Subcutaneous adipose tissue (tissue), 4 donors: ENCODE data around the gene ZNHIT6. TPM values are rescaled to one million over a fixed set of nuclear protein-coding genes. Genes with fewer than 3 reads are reported as not detected.

ENCODE experiments used
- total RNA-seq, 4 donors: library from RNA; depleted of rRNA; stranded (reverse); fragments of >200 nt; gene quantifications; one replicate each; pipeline ENCODE4 v1.1.0, GENCODE V29; 2016
- TF ChIP-seq, protein P1 (sequence below): fragments of 450-650 bp; IDR thresholded peaks from one replicate; pipeline ENCODE4 v1.5.1; 2016; ENCODE audit warnings: low read depth, mild to moderate bottlenecking, control low read depth, antibody characterized with exemption, moderate library complexity

The ZNHIT6 gene
- total RNA-seq, 4 donors from 2014 or later: 10.4 to 20.4 (median 10.9) TPM

DNA sequence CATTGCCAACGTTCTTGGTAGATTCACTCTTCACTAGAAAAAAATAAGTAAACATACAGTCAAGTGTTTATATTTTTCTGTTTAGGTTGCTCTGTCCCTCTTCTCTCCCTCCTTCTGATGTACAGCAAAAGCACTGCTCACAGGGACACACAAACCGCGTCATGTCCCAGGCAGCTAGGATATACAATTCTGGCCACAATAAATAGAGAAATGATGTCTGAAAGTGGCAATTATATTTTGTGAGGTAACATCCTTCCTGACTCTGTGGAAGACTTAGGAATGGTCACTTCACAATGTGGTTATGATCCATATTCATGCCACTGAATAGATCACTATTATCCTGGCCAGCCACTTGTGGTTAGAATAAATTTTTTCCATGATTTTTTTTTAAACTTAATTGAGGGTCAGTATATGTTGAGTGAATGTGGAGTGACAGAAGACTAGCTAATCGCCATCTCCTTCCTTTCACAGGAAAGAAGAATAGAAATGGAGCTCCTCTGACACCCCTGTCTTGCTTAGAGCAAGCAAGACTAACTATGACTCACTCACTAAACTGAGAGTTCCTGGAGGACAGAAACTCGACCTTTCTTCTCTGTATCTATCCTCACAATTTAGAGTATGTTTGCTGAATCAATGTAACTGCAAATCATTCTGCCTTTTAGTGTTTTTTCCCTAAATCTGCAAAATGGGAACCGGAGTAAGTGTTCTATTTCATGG, 54.0 kb downstream of the ZNHIT6 start:
- TF ChIP-seq, protein P1, sequence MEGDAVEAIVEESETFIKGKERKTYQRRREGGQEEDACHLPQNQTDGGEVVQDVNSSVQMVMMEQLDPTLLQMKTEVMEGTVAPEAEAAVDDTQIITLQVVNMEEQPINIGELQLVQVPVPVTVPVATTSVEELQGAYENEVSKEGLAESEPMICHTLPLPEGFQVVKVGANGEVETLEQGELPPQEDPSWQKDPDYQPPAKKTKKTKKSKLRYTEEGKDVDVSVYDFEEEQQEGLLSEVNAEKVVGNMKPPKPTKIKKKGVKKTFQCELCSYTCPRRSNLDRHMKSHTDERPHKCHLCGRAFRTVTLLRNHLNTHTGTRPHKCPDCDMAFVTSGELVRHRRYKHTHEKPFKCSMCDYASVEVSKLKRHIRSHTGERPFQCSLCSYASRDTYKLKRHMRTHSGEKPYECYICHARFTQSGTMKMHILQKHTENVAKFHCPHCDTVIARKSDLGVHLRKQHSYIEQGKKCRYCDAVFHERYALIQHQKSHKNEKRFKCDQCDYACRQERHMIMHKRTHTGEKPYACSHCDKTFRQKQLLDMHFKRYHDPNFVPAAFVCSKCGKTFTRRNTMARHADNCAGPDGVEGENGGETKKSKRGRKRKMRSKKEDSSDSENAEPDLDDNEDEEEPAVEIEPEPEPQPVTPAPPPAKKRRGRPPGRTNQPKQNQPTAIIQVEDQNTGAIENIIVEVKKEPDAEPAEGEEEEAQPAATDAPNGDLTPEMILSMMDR: no peak

DNA sequence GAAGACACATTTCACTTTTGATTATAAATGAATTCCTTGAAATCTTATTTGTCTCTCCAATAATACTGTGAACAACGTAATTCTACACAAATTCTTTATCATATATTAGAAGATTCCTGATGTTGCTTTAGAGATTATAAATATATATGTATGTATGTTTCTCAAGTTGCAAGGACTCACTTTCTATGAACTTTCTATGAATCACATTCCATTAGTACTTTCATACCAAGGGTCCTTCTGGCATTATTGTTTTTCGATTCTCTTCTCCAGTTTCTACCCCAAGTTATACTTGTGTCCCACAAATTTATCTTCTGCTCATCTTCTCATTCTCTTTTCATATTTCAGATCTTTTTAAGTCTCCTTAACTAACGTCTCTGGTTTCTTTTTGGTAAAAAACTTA, 55.9 kb downstream of the ZNHIT6 start:
- TF ChIP-seq, protein P1: no peak

DNA sequence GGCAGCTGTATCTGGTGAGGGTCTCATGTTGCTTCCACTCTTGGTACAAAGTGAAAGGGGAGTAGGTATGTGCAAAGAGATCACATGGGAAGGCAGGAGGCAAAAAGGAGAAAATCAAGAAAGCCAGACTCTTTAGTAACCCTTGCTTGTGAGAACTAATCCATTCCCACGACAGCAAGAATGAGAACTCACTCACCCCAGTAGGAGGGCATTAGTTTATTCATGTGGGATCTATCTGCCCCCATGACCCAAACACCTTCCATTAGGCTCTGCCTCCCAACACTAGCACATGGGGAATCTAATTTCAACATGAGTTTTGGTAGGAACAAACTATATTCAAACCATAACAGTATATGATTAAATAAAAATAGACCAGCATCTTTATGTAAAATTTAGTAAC, 57.6 kb downstream of the ZNHIT6 start:
- TF ChIP-seq, protein P1: no peak

DNA sequence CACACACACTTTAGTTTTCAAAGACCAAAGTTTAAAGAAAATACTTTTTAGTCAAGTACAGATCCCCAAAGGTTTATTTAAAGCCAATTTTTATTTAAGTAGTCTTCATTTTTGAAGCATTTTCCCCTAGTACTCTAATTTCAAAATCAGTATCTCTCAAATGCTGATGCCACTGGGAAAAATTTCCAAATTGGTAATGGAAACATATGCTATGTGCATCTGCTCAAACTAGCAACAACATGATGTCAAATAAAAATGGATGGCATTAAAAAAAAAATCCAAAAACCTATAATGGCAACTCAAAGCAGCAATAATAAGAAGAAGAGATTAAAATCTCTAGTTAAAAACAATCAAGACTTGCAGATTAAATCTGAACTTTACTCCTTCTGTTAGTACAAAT, 58.6 kb downstream of the ZNHIT6 start:
- TF ChIP-seq, protein P1: no peak

DNA sequence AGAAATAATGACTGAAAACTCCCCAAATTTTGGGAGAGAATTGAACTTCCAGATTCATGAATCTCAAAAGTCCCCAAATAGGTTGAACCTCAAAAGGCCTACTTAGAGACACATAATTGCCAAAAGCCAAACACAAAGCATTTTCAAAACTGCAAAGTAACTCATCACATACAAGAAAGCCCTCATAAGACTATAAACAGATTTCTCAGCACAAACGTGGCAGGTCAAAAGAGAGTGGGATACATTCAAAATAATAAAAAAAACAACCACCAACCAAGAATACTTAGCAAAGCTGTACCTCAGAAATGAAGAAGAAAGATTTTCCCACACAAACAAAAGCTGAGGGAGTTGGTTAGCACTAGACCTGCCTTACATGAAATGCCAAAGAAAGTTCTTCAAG, 69.8 kb downstream of the ZNHIT6 start:
- TF ChIP-seq, protein P1: no peak

DNA sequence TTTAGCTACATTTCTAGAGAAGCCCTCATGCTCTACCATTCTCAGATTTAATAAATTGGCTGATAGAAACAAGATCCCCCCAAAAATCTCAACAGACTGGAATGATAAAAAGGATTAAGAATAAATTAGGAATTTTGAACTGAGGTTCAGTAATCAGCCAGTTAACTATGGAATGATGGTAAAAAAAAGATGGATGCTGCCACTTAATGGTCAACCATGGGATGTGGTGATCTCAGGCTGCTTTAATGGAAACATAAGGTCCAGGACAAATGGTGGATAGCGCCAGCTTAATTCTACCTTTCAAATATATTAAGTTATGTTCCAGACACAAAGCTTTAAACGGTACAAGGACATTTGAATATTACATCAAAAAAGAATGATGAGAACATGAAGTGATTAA, 77.7 kb downstream of the ZNHIT6 start:
- TF ChIP-seq, protein P1: no peak

DNA sequence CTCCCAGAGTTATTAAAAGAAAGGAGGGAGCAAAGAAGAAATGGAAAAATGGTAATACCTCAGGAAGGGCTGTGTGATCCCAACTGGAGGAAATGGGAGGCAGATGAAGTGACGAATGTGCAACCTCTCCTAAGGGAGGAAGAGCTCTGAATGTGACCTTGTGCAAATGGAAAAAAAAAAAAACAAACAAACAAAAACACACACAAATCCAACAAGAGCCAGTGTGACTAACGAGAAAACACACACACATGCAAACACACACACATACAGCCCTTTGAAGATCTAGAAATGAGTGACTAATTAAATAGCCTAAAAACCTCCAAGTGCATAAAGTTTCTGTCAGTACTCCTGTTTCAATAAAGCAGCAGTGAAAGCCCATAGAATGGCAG, 78.7 kb downstream of the ZNHIT6 start:
- TF ChIP-seq, protein P1: no peak
